Cardiac fibroblast (primary cell): Measurements from ENCODE around the gene MAN1B1.

Source experiments
- DNase-seq, 2 donors: peaks; one replicate each; pipeline versions ENCODE4 v3.0.0 to v3.0.0-alpha.2; 2010; ENCODE audit warnings: low read depth in 2 of 2
- H3K4me3 ChIP-seq, 2 donors: replicated peaks in 1 of 2; 1 replicate in 1 of 2; 2 replicates in 1 of 2; pipeline ENCODE4 v1.5.1; 2011; ENCODE audit warnings: low read depth in 2 of 2, low read length in 2 of 2, mild to moderate bottlenecking in 2 of 2, moderate library complexity in 1 of 2
- TF ChIP-seq, protein P1 (sequence below): IDR thresholded peaks from one replicate; pipeline ENCODE4 v1.5.1; 2011; ENCODE audit warnings: low read depth, mild to moderate bottlenecking, low read length, inconsistent platforms

MAN1B1 gene

DNA sequence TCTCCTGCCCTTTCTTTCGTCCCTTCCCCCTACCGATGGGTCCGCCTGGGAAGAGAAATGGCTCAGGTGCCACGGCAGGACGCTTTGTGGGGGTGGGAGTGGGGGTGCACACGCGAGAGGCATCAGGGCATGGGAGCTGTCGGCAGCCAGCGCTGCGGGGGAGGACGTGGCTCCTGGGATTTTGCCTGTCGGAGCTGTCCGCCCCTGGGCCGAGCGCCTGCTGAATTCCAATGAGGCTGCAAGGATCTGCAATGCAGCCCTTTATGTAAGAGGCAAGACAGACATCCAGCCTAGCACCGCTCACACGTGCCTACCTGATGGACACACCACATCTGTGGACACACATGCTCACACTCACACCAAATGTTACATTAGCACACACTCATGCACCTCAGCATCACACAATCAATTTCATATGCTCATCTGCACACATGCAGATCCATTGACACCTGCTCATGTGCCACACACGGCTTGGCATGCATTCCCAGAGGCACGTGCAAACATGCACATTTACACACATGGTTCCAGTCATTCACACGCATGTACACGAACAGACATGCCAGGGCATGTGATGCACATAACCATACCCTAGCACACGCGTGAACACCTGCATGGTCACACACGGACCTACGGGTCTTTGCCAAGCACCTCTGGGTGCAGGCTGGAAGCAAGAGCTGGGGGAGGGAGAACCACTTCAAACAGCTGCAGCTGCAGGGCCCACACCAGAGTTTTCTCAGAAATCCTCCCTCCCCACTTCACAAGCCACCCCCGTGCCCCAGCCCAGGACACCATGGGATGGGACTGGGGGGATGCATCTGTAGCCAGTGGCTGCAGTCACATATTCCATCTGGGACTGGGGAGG, 53.6 kb downstream of the MAN1B1 start:
- DNase-seq, result no peak
- TF ChIP-seq, protein P1, sequence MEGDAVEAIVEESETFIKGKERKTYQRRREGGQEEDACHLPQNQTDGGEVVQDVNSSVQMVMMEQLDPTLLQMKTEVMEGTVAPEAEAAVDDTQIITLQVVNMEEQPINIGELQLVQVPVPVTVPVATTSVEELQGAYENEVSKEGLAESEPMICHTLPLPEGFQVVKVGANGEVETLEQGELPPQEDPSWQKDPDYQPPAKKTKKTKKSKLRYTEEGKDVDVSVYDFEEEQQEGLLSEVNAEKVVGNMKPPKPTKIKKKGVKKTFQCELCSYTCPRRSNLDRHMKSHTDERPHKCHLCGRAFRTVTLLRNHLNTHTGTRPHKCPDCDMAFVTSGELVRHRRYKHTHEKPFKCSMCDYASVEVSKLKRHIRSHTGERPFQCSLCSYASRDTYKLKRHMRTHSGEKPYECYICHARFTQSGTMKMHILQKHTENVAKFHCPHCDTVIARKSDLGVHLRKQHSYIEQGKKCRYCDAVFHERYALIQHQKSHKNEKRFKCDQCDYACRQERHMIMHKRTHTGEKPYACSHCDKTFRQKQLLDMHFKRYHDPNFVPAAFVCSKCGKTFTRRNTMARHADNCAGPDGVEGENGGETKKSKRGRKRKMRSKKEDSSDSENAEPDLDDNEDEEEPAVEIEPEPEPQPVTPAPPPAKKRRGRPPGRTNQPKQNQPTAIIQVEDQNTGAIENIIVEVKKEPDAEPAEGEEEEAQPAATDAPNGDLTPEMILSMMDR, result no peak
- no peak overlapping the region for H3K4me3 ChIP-seq

DNA sequence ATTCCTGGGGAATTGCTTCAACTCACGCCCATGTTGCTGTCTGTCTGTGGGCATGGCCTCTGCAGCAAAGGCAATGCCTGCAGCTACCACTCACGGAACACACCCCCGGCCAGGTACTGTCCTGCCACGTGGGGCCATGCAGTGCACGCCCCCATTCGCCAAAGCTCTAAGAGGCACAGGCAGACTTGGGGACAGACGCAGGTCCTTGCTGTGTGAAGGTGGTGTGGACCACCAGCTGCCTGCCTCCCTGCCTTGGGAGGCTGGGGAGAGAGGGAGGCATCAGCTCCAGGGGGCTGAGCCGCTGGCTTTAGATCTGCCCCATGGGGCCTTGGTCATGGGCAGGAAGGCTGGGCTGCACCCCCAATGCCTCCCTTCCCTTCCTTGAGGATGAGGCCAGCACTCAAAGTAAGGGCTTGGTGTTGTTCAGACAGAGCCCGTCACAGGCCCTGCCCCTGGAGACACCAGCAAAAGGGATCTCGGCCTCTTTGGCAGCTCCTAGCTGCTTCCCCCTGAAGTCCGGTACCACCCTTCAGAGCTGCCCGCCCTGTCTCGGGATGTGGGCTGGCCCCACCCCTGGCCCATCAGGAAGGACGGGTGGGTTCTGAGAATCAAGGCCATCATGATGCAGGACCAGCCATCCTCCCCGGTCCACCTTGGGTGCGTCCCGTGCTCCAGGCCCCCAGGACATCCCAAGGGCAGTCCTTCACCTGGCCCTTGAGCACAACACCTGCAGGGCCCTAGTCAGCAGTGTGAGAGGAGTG, 54.4 kb downstream of the MAN1B1 start:
- no peak overlapping the region for H3K4me3 ChIP-seq
- DNase-seq, result no peak
- TF ChIP-seq, protein P1, result no peak

DNA sequence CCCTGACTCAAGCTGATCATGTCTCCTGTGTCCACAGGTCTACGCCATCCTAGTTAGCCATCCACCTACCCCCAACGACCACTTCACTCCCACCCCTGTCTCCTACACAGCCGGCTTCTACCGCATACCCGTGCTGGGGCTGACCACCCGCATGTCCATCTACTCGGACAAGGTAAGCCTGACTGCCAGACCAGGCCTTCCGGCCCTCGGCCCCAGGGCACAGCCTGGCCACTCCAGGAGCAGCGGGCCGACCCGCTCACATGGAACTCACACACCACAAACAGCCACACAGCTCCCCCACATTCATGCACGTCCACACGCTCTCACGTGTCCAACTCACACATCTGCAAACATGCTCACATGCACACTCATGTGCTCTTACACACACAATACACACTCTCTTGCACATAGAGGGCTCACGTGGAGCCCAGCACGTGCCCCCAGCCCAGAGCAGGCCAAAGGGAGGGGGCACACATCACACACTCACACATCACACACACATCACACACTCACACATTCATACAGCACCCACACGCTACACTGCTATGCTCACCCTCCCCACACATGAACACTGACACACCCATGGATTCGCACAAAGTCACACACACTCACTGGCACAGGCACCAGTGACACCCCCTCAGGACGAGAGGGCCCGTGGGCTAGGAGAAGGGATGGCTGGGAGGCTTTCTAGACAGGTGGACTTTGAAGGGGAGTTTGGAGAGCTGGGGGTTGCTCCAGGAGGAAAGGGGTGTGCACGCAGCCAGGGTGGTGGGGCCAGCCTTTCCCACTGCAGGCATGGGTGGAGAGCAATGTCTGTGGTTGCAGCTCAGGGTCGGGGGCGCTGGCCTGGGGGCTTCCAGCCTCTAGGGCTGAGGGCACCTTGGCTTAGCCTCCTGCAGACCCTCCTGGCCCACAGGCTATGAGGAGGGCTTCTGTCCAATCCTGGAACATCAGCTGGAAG, 55.5 kb downstream of the MAN1B1 start:
- TF ChIP-seq, protein P1, result no peak

DNA sequence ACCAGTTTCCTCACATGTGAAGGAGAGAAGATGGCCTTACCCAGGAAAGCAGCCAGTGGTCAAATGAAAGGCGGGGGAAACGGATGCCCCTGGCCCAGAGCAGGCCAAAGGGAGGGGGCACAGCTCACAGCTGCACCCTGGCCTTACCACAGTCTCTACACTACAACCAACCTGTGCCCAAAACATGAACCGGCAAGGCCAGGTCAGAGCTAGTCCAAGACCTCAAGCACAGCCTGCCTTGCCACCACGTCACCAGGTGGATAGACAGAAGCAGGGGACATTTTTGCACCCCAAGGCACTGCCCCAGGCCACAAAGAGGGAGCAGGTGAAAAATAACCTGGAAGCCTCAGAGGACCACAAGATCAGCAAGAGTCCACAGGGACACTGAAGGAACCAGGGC, 56.7 kb downstream of the MAN1B1 start:
- no peak for DNase-seq
- no peak overlapping the region for H3K4me3 ChIP-seq
- TF ChIP-seq, protein P1, result no peak

More for the DNA sequence above, 55.5 kb downstream of the MAN1B1 start:
- no peak overlapping the region for H3K4me3 ChIP-seq
- DNase-seq, result no peak

DNA sequence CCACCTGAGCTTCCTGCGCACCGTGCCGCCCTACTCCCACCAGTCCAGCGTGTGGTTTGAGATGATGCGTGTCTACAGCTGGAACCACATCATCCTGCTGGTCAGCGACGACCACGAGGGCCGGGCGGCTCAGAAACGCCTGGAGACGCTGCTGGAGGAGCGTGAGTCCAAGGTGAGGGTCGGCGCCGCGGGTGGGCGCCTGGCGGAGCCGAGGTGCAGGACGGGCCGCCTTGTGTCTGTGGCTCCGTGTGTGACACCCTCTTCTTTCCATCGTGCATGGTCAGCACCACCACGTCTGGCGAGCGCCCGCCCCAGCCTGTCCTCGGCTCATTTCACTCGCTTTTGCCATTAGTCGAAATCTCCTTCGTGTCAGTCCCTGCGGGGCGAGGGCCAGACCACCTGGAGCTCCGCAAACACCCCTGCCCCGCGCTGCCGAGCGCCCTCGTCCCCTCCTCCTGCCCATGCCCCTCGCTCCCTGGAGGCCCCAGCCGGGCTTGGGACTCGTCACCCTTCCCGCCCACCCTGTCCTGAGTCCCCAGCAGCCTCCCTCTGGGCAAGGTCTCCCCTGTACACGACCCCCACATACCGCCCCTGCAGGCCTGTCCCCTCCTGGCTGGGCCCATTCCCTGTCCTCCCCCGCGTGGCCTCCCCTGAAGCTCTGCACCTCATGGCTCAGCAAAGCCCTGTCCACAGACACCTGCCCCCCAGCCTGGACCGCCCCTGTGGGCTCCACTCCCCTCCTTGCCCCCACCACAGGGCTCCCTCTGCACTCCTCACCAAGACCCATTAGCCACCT, 59.1 kb downstream of the MAN1B1 start:
- TF ChIP-seq, protein P1, result no peak
- no peak overlapping the region for H3K4me3 ChIP-seq
- DNase-seq, result no peak
